Keratinocyte (primary cell): ENCODE data around the gene SCAMP1. TPM values are rescaled to one million over a fixed set of nuclear protein-coding genes. Genes with fewer than 3 reads are reported as not detected.
A peak's percentile ranks its signal among the peaks of the same experiment; 100 is the strongest.

Experiments
- DNase-seq: peaks from one replicate; pipeline ENCODE4 v3.0.0-alpha.2; 2011; ENCODE audit warnings: low read depth, missing footprints, low spot score
- FAIRE-seq: peaks from 2 replicates; lab custom pipeline; 2011; peaks lifted over from hg19 to GRCh38; lab: Jason Lieb, UNC
- H2AFZ ChIP-seq: 2 replicates; pipeline ENCODE4 v1.6.0; 2012; ENCODE audit warnings: low read length, control low read depth, inconsistent platforms; ENCODE audit not compliant: control insufficient read depth
- H3K27ac ChIP-seq: 2 replicates; pipeline ENCODE4 v1.5.1; 2011; ENCODE audit warnings: low read length; ENCODE audit not compliant: control insufficient read depth, insufficient read depth
- H3K27me3 ChIP-seq: 3 replicates; pipeline ENCODE4 v1.6.0; 2011; ENCODE audit warnings: low read length; ENCODE audit not compliant: control insufficient read depth, insufficient read depth; ENCODE audit errors: extremely low read depth
- H3K36me3 ChIP-seq, 2 experiments: 2 replicates in 1 of 2; 3 replicates in 1 of 2; pipeline ENCODE4 v1.5.1; 2011; ENCODE audit warnings: low read length in 2 of 2, mild to moderate bottlenecking in 1 of 2; ENCODE audit not compliant: control insufficient read depth in 2 of 2, insufficient read depth in 2 of 2; ENCODE audit errors: extremely low read depth in 1 of 2
- H3K4me1 ChIP-seq: 3 replicates; pipeline ENCODE4 v1.5.1; 2011; ENCODE audit warnings: low read length; ENCODE audit not compliant: control insufficient read depth, insufficient read depth; ENCODE audit errors: extremely low read depth
- H3K4me2 ChIP-seq: 3 replicates; pipeline ENCODE4 v1.6.0; 2011; ENCODE audit warnings: low read depth, low read length; ENCODE audit not compliant: control insufficient read depth, insufficient read depth; ENCODE audit errors: extremely low read depth
- H3K4me3 ChIP-seq, 3 experiments: fragments of 200-600 bp in 1 of 3; sonication (generic) in 1 of 3; 2 replicates in 2 of 3; 3 replicates in 1 of 3; pipeline ENCODE4 v1.5.1; 2011 to 2016; ENCODE audit warnings: low read length in 3 of 3, mild to moderate bottlenecking in 3 of 3, control low read depth in 2 of 3, inconsistent platforms in 1 of 3, low read depth in 1 of 3, mixed read lengths in 1 of 3, mixed run types in 1 of 3, moderate library complexity in 1 of 3; ENCODE audit not compliant: control insufficient read depth in 2 of 3, insufficient read depth in 2 of 3; ENCODE audit errors: extremely low read depth in 1 of 3
- H3K79me2 ChIP-seq: 2 replicates; pipeline ENCODE4 v1.6.0; 2012; ENCODE audit warnings: low read length; ENCODE audit not compliant: control insufficient read depth, insufficient read depth
- H3K9ac ChIP-seq: 3 replicates; pipeline ENCODE4 v1.6.0; 2011; ENCODE audit warnings: low read length; ENCODE audit not compliant: control insufficient read depth, insufficient read depth; ENCODE audit errors: extremely low read depth
- H3K9me1 ChIP-seq: 3 replicates; pipeline ENCODE4 v1.6.0; 2011; ENCODE audit warnings: low read length; ENCODE audit not compliant: control insufficient read depth, insufficient read depth; ENCODE audit errors: extremely low read depth
- H3K9me3 ChIP-seq: 2 replicates; pipeline ENCODE4 v1.5.1; 2012; ENCODE audit warnings: low read depth, low read length; ENCODE audit not compliant: control insufficient read depth
- H4K20me1 ChIP-seq: 3 replicates; pipeline ENCODE4 v1.6.0; 2011; ENCODE audit warnings: low read length; ENCODE audit not compliant: control insufficient read depth, insufficient read depth; ENCODE audit errors: extremely low read depth
- CTCF ChIP-seq, 3 experiments: IDR thresholded peaks in 1 of 3; conservative IDR thresholded peaks in 1 of 3; optimal IDR thresholded peaks in 1 of 3; 2 replicates in 2 of 3; 3 replicates in 1 of 3; pipeline versions ENCODE3 to v1.5.1; 2011; ENCODE audit warnings: low read length in 3 of 3, mild to moderate bottlenecking in 3 of 3, moderate library complexity in 2 of 3, control low read depth in 1 of 3, inconsistent platforms in 1 of 3; ENCODE audit not compliant: insufficient read depth in 2 of 3; ENCODE audit errors: extremely low read depth in 1 of 3
- EZH2 ChIP-seq: IDR thresholded peaks from one replicate; pipeline ENCODE4 v1.6.1; 2012; ENCODE audit warnings: inconsistent platforms, mild to moderate bottlenecking, low read length, moderate library complexity
- dilution Hi-C: fragments of 300-500 bp; cut with MboI; formaldehyde crosslinking; loops from one replicate; pipeline ENCODE4 v1.7.0; 2020; ENCODE audit warnings: low sequenced_read_pairs; ENCODE audit not compliant: extremely low pct_ligation_motif_present
- polyA plus RNA-seq, 5 experiments: library from polyadenylated mRNA; depleted of rRNA in 3 of 5; stranded (reverse) in 3 of 5; stranded (forward) in 1 of 5; unstranded in 1 of 5; fragments of >200 nt; gene quantifications; 1 replicate in 1 of 5; 2 replicates in 3 of 5; 3 replicates in 1 of 5; pipeline versions ENCODE4 v1.2.1 to v1.2.3, GENCODE V29; 2011 to 2012; ENCODE audit warnings: missing spikeins in 2 of 5, low read depth in 1 of 5, low replicate concordance in 1 of 5

The SCAMP1 gene
- polyA plus RNA-seq, 1 donor (not counting 4 experiments of a cell fraction or from before 2014, with no cell fraction given) = 36.6 TPM

DNA sequence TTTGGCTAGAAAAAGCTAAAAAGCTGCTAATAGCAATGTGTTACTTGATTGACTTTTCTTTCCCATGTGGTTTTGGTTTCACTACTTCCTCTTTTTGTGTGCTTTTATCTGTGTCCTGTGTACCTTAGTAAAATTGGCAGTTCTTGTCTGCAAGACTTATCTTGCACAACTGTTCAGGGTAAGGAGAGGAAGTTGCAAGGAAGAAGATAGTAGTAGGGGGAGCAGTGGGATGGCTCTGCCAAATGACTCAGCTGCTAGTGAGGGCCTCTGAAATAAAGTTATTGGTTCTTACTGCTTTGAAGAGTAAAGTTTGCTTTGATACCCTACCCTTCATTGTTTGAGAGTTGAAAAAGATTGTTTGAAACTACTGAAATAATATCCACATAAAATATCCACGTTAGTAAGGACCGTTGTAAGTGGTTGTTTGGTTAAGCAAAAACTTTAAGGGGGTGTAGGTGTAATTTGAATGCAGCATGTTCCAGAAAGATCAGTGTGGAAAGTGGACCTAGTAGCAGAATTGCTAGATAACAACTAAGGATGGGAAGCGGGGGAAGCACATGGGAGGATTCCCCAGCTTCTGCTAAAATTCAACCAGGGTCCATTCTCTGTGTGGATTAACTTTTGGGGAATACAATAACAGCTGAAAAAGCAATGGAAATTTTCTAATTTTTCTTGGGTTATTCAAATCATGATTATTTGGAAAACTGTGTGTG, 123.5 kb downstream of the SCAMP1 start:
- dilution Hi-C loops = no loop called here
- peak; percentile 56 for FAIRE-seq
- peaks cover 5% of the 10 kb centered on the region for H3K4me1 ChIP-seq
- DNase-seq = no peak
- H3K9me3 ChIP-seq = no peaks in the 10 kb centered on the region
- TF ChIP-seq CTCF (optimal IDR thresholded peaks at IDR 0.05 in 1 of 3, IDR thresholded peaks at IDR 0.05 in 1 of 3, conservative IDR thresholded peaks at IDR 0.05 in 1 of 3; ENCODE audit: extremely low read depth in 1 of 3, insufficient read depth in 2 of 3, low read length in 3 of 3) (no peak), EZH2 (no peak)
- no peak overlapping the region for H3K27ac ChIP-seq
- H4K20me1 ChIP-seq = no peaks in the 10 kb centered on the region
- H3K9ac ChIP-seq = no peak overlapping the region
- no peak overlapping the region for H3K4me2 ChIP-seq
- no peaks in the 10 kb centered on the region for H3K27me3 ChIP-seq
- H3K36me3 ChIP-seq = peaks cover 11 to 18% of the 10 kb centered on the region in 2 experiments
- H3K9me1 ChIP-seq = no peaks in the 10 kb centered on the region
- H3K4me3 ChIP-seq = no peak overlapping the region
- H2AFZ ChIP-seq = no peak overlapping the region
- H3K79me2 ChIP-seq = no peaks in the 10 kb centered on the region

DNA sequence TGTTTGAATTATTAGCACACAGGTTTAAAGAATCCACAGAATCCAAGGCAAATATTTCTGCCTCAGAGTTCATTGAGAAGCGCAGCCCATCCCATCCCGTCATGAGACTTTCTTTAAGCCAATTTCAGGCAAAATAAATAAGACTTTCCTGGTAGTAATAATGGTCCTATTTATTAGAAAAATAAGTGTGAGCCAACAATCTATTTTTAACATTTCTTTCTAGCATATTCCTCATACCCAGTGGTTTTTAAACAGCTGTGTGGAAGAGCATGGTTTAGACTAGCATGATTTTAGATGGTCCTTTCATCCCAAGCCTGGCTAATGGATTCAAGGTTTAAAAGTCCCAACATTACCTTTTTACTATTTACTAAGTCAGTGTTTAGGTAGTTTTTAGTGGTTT, 125.8 kb downstream of the SCAMP1 start:
- DNase-seq (no peak), FAIRE-seq (no peak)
- Histone ChIP-seq H4K20me1 (no peaks in the 10 kb centered on the region), H2AFZ (no peak overlapping the region), H3K4me1 (peaks cover 5% of the 10 kb centered on the region), H3K4me3 (no peak overlapping the region), H3K27me3 (no peaks in the 10 kb centered on the region), H3K4me2 (no peak overlapping the region), H3K27ac (no peak overlapping the region), H3K9me3 (no peaks in the 10 kb centered on the region), H3K79me2 (no peaks in the 10 kb centered on the region), H3K9me1 (no peaks in the 10 kb centered on the region), H3K9ac (no peak overlapping the region), H3K36me3 (peaks cover 11 to 21% of the 10 kb centered on the region in 2 experiments)
- TF ChIP-seq EZH2 = no peak
- no peak for TF ChIP-seq CTCF (optimal IDR thresholded peaks at IDR 0.05 in 1 of 3, IDR thresholded peaks at IDR 0.05 in 1 of 3, conservative IDR thresholded peaks at IDR 0.05 in 1 of 3; ENCODE audit: extremely low read depth in 1 of 3, insufficient read depth in 2 of 3, low read length in 3 of 3)
- dilution Hi-C loops = no loop called here
